ENCODE results near the gene DICER1.

Gene DICER1

DNA sequence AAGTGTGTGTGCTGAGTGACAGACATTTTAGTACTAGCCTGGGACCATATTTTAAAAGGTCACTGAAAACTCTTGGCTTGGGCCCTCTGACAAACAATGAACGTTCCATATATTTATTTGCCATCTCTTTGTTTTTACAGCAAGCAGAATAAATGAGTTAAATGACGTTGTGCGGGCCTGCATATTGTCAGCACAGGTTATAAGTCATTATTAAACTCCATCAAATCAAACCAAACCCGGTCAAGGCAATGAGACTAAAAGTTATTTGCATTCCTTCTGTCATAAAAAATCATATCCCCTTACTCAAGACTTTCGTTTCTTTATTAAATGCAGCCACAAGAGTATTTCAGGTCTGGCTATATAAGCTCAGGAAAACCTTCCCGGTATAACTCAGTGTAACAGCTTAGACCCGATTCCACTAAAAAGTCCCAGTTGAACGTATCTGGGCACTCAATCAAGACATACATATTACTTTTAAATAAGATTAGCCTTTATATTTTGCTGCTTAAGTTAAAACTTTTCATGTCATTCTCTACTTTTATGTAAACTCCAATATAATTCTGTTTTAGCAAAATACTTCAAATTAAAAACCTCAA is 84.9 kb downstream of the DICER1 start:
- no peak for DNase-seq

DNA sequence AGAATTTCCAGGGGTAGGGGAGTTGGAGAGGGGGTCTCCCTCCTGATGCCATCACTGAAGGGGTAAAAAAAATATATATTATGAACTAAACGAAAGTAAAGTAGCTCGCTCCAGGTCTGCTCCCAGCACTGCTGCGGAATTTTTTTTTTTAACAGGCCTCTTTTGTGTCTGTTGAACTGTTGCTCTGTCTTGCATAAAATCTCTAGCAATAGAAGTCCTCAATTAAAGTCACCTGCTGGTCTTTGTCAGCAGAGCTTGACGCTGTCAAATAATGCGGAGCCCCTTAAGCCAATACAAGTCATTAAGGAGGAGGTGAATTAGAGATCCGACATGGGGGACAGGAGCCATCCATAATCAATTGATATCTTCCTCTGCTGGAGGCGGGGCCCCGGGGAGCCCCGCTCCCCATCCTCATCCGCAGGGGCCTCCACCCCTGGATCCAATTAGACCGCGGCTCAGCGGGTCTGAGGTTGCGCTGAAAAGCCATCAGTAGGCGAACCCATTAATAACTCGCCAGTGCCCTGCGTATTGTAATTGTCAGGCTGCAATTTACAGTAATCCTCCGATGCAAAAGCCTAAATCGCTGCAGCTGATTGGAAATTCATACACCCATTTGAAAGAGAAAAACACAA is 85.6 kb downstream of the DICER1 start:
- no peak for DNase-seq

DNA sequence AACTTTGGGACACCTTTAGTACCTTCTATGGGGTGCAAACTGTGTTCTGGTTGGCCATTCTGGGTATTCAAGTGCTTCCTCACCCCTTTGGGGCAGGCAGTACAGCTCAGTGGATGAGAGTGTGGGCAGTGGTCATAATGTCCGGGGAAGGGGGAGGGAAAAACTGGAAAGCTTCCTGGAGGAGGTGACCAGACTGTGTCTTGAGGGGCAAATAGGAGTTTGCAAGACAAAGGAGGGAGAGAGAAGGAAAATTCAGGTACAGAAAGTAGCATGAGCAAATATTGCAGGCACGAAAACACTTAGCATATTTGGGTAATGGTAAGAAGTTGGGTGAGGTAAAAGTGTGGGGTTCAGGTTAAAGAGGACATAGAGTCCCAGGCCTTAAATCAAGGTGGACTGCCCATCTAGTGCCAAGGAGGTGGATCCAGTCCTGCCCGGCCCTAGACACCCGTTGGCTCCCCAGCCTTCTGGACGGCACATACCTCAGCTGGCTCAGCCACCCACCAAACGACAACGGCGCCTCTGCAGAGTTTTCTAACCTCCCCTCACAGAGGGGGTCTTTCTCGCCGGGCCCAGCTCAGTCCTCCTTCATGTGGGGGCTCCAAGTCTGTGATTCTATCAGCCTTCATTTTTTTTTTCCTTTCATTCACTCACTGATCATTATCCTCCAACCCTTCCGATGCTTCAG is 86.4 kb downstream of the DICER1 start:
- DNase-seq: no peak

DNA sequence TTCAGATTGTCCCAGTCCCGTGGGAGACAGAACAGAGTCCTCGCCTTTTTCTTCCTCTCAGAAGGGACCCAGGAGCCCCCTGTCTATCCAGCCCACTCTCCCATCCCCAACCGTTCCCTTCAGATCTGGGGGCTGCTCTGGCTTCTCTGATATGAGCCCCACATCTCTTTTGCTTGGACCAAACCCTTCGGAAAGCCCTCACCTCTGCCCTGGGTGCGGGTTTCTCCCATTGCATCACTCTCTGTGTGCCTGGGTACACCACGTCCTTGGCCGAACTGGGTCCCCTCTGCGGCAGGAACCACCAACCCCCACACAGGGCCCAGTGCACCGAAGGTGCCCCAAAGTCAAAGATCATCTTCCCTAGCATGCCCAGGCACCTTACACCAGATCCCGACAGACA is 87.8 kb downstream of the DICER1 start:
- no peak for DNase-seq

DNA sequence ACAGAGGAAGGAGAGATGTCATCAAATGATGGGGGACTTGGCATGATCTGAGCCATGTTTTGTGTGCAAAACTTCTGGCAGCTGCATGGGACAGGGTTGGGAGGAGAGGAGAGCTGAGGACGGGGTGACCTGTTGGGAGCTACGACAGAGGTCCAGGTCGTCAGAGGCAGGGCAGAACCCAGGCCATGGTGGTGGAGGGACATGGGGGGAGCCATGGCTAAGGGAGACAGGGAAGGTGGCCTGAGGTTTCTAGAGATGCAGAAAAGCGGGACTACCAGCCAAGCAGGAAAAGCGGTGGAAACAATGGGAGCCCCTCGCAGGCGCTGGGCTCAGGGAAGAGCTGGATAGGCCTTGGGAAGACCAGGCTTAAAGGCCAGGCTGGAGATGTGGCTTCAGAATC is 88.3 kb downstream of the DICER1 start:
- DNase-seq: no peak

DNA sequence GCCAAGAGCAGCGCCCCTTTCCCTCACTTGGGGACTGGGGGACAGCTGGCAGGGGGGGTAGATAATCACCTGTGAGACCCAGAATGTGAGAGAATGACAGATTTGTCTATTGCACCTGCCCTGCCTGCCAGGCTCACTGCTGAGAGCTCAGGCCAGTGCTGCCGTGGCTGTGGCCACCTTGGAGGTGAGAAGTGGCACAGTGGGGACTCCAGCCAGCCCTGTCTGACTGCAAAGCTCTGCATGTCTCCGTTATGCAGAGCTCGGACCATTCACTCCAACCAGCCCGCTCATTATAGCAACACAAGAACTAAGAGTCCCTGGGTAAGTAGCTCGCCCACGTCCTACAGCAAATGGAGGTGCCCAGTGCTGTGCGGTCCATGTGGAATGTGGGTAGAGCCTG is 88.8 kb downstream of the DICER1 start:
- DNase-seq: no peak

DNA sequence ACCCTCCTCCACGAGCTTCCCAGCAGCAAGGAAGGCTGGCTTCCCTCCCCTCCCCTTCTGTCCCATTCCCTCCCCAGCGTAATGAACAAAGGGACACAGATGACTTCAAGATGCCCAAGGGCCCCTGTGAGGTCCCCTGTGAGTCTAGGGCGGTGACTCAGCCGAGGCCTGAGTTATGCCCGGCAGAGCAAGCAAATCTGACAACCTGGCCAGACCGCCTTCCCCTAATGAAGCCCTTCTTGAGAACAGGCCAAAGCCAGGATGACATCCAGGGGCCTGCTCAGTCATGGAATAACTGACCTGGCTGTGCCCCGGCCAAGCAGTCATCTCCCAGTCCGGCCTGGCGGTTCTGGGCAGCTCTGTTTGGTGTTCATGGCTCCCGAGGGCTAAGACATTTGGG is 89.2 kb downstream of the DICER1 start:
- DNase-seq: no peak

DNA sequence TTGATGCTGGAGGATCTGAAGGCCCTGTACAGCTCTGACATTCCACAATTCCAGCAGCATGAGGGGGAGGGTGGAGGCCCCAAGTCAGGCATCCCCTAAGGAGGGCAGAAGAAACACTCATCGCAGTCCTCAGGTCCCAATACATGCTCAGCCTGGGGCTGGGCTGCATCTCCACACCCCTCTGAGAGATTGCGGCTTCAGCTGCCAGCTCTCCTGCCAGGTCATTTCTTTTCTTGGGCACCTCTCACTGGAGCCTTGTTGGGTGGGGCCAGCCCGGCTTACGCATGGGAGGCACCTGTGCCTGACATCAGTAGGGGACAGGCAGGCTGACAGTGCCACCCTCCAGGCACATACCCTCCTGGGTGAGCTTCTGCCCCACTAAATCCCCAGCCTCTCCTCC is 89.8 kb downstream of the DICER1 start:
- no peak for DNase-seq

DNA sequence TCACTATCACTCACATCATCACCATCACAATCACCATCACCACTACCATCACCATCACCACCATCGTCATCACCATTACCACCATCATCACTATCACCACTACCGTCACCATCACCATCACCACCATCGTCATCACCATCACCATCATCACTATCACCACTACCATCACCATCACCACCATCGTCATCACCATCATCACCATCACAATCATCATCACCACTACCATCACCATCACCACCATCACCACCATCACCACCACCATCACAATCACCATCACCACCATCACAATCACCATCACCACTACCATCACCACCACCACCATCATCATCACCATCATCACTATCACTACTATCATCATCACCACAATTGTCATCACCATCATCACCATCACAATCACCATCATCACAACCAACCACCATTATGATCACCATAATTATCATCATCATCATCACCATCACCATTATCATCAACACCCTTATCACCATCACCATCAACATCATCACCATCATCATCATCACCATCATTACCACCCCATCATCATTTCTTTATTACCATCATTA is 90.8 kb downstream of the DICER1 start:
- no peak for DNase-seq

DNA sequence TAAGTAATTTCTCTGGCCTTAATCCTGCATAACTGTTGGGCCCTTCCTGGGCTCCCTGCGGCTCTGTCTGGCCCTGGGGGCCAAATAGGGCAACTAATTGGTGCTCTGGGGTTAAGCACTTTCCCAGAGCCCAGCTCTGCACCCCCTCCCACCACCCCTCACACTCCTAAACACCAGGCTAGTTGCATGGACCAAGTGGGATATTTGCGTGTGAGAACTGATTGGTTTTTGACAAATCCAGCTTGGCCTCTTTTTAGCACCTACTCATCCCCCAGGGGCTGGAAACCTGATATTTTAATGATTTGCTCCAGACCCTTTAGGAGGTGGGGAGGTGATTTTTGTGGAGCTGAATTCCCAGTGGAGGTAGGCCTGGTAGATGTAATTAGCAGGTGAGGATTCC is 91.9 kb downstream of the DICER1 start:
- DNase-seq: no peak

DNA sequence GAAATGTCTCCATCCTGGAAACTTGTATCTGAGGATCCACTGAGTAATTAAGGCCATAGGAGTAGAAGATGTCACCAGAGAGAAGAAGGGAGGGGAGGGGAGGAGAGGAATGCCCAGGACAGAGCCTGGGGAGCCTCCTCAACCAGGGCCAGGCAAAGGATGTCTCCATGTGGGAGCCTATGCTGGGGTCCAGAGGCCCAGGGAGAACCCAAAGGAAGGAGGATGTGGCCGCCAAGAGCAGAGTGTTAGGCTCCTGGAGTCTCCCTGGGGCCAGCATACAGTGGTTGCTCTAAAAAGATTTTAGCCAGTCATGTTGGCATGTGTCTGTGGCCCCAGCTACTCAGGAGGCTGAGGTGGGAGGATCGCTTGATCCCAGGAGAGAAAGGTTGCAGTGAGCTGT is 92.6 kb downstream of the DICER1 start:
- DNase-seq: no peak

DNA sequence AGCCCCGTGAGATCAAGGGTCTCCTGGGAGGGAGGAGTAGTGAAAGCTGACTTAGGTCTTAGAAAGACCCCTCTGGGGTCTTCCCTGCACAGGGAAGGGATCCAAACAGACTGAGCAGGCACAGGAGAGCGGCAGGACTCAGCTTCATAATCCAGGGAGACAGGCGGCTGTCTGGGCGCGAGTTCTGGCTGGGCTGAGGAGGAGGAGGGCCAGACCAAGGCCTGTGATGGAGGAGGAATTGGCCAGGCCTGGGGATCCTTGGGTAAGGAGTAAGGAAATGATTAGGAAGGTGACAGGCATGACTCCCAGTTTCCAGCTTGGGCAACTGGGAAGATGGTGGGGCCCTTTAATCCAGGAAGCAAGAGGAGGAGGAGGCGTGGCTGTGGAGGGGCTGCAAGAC is 93.1 kb downstream of the DICER1 start:
- no peak for DNase-seq

DNA sequence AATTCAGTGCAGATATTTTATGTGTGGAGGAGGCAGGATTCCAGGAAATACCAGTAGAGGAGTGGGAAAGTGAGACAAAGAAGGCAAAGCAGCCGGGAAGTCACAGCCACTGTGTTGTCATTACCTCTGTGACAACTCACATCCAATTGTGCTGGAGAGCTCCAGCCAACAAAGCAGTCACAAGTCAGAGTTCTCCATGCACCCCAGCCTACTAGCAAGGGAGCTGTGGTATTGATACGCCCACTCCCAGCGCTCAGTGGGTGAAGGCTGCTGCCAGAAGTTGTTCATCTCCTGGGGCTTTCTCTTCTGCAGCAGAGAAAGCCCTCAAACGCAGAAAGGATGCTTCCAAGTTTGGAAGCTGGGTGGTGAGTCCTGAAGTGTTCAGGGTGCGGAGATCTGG is 93.9 kb downstream of the DICER1 start:
- DNase-seq: no peak

DNA sequence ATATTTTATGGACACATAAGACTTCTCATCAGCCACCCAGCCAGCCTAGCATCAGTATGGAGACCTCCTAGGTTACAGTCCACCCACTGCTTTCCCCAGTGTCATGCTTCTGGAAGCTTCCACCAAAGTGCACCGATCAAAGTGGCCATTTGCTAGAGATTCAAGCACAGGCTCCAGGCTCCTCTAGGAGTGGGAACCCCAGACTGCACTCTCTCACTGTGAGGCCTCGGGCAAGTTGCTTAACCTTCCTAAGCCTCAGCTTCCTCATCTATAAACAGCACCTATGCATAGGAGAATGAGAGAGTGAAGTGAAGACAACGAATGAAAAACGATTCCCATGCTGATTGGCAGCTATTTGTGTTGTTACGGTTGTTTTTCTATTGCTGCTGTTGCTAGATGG is 94.4 kb downstream of the DICER1 start:
- DNase-seq: no peak

DNA sequence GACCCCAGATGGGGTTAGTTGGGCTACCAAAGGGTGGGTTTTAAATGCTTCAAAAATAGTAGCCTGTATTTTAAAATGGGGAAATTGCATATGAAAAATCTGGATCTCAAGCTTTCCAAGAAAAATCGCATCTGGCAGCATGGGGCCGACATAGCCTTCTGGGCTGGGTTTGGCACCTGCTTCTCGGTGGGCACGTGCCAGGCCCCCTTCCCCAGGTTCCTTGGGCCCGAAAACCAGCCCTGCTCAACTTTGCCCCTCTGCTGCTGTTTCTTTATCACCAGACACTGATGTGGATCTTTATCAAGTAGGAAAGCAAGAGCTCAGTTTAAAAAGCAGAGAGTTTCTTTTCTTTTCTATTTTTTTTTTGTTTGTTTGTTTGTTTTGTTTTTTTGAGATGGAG is 95.1 kb downstream of the DICER1 start:
- no peak for DNase-seq

DNA sequence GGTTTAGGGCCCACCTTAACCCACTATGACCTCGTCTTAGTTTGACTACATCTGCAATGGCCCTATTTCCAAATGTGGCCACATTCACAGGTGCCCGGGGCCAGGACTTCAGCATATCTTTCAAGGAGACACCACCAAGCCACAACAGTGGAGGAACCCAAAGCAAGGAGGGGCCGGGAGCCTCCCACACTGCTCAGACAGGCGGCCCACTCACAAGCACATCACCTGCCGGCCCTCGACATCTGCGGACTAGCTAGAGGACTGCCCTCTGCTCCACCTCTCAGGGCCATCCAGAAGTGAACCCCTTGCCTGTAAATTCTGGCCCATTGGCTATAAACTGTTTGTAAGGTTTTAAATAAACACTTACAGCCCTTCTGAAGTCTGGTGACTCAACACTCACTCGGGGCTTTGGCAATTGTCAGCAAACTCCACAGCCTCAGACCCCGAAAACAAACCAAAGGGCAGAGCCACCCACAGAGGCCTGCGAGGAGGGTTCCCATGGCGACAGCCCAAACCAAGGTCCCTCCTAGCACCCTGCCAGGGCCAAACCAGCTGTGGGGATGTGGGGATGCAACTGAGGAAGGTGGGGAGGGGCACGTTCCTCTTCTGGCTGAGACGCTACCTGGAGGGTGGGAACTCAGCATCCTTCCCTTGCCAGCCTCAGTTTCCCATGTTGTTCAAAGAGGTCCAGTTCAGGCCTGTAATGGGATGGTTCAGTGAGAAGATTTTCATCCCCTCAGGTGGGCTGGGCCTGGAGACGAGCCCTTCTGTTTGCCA is 95.8 kb downstream of the DICER1 start:
- DNase-seq: no peak

DNA sequence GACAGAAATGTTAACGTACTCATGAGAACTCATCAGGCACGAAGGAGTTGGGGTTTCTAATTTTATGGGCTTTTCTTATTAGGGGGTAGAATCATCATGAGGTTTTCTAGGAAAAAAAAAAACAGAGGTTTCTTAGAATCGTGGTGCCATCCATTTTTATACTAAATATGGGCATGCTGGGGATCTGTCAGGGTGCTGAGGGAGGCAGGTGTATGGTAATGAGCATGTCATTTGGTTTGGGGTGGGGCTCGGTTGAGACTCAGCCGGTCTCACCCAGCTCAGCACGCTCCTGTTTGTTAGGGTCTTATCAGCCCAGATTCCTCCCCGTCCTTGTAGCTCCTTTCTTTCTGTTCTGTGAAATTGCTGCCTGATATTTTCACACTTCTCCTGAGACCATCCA is 98.2 kb downstream of the DICER1 start:
- no peak for DNase-seq

DNA sequence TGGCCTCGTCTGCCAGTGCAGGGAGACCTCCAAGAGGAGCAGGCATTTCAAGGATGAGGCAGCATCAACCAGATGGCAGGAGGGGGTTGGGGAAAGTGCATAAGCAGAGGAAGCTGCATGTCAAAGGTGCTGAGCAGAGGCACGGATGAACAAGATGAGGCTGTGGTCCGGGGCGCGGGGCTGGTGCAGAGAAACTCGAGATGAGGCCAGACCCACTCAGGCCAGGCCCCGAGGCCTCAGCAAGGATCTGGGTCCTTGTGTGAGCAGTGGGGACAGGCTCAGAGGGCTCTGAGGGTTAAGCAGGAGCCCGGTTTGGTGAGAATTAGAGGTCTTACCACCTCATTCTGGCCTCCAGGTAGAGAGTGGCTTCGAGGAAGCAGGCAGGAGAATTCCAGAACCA is 98.8 kb downstream of the DICER1 start:
- DNase-seq: no peak

DNA sequence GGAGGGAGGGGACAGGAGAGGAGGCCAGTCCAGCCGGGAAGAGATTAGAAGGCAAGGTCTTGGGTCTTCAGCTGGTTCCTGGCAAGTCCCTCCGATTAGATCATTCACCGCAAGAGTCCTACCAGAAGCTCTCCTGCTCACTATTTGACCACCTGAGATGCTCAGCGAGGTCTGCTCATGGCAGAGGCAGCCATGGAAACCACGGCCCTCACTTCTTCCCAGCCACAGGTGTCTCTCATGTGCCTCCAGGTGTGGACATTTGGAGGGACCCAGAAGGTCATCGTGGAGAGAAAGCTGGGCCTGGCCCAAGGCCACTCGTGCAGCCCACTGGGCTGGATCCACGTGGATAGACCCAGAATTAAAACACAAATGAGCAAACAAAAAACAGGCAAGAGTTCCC is 99.5 kb downstream of the DICER1 start:
- no peak for DNase-seq

DNA sequence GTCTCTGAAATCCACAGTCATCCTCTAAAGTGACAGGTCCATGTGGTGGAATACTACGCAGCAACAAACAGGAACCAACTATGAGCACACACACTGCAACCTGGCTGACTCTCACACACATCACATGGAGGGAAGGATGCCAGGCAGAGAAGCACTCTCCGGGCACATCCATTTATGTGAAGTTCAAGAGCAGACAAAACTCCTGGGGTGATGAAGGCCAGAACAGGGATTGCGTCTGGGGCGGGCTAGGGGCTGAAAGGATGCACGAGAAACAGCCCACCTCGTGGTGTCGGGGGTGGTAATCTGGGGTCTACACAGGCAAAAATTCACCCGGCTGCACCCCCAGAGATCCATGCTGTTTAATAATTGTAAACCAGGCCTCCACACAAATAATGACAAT is 100.2 kb downstream of the DICER1 start:
- no peak for DNase-seq

DNA sequence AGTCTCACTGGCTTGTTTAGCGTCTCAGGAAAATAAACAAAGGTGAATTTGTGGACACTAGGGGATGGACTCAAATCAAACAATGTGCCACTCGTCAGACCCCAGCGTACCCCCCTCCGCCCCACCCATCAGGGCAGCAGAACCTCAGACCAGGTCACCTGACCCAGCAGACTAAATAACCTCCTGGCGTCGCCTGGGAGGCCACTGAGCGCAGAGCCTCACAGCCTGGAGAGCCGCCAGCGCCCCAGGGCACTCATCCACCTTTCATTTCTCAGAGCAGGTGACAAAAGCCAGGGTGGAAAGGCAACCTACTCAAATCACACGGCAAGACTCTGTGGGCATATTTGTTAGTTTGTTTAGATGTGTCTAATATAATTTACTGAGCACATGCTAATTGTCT is 100.9 kb downstream of the DICER1 start:
- DNase-seq: no peak

DNA sequence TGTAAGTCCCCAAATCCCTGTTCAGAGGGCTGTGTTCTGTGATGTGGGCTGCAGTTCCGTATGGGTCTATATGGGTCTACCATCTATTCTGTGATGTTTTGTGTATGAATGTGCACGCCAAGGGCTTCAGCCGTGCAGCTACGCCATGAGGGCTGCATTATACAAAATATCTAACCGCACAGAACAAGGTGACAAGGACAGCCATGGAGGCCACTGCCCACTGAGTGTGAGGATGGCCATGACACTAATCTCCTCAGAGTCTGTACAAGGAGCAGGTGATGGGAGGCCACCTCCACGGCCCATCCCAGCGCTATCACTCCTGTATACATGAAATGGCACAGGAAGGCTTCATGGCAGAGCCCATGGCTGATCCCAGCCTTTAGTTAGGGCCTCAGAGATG is 102.0 kb downstream of the DICER1 start:
- DNase-seq: no peak
